Right forelimb (tissue), 1 donor: ENCODE results near the gene RAD51.
A peak's percentile ranks its signal among the peaks of the same experiment; 100 is the strongest.

Experiments
- DNase-seq: peaks from one replicate; pipeline ENCODE4 v3.0.0-alpha.2; 2018

Gene RAD51

GRCh38 chr15:40723919-40724318, 28.9 kb downstream of the RAD51 start:
- no peak for DNase-seq

GRCh38 chr15:40731034-40731433, 36.1 kb downstream of the RAD51 start:
- no peak for DNase-seq

GRCh38 chr15:40736575-40736974, 41.6 kb downstream of the RAD51 start:
- no peak for DNase-seq

GRCh38 chr15:40737048-40737447, 42.1 kb downstream of the RAD51 start:
- no peak for DNase-seq

GRCh38 chr15:40739047-40739446, 44.1 kb downstream of the RAD51 start:
- no peak for DNase-seq

- DNase-seq, result no peak
Observed at GRCh38 chr15:40739854-40740253, 44.9 kb downstream of the RAD51 start.

GRCh38 chr15:40743485-40743901, 48.5 kb downstream of the RAD51 start:
- DNase-seq, result no peak

GRCh38 chr15:40743921-40744814, 49.2 kb downstream of the RAD51 start:
- no peak for DNase-seq

GRCh38 chr15:40744815-40745152, 49.8 kb downstream of the RAD51 start:
- no peak for DNase-seq

GRCh38 chr15:40746916-40747418, 52.0 kb downstream of the RAD51 start:
- DNase-seq, result no peak

GRCh38 chr15:40747685-40748631, 53.0 kb downstream of the RAD51 start:
- no peak for DNase-seq

GRCh38 chr15:40749151-40749630, 54.2 kb downstream of the RAD51 start:
- no peak for DNase-seq

GRCh38 chr15:40750885-40751284, 55.9 kb downstream of the RAD51 start:
- no peak for DNase-seq

GRCh38 chr15:40751745-40752144, 56.8 kb downstream of the RAD51 start:
- no peak for DNase-seq

GRCh38 chr15:40754574-40754882, 59.6 kb downstream of the RAD51 start:
- no peak for DNase-seq

GRCh38 chr15:40754883-40755811, 60.2 kb downstream of the RAD51 start, which contains the start of gene RMDN3:
Gene RMDN3, minus strand, starts transcription at chr15:40755254. Its CDS starts 471 bp downstream, at chr15:40754783.
- DNase-seq, result peak; percentile 97

GRCh38 chr15:40755812-40756208, 60.8 kb downstream of the RAD51 start:
- no peak for DNase-seq

- no peak for DNase-seq
Observed at GRCh38 chr15:40756938-40757337, 62.0 kb downstream of the RAD51 start.

- no peak for DNase-seq
Observed at GRCh38 chr15:40759961-40760360, 65.0 kb downstream of the RAD51 start.

GRCh38 chr15:40762919-40763800, 68.2 kb downstream of the RAD51 start:
- peak; percentile 87 for DNase-seq
